Fibroblast of skin of right quadriceps (primary cell): ENCODE measurements around the gene BNIP2.

Experiments
- DNase-seq: peaks from one replicate; pipeline ENCODE4 v3.0.0-alpha.2; 2013

The BNIP2 gene

DNA sequence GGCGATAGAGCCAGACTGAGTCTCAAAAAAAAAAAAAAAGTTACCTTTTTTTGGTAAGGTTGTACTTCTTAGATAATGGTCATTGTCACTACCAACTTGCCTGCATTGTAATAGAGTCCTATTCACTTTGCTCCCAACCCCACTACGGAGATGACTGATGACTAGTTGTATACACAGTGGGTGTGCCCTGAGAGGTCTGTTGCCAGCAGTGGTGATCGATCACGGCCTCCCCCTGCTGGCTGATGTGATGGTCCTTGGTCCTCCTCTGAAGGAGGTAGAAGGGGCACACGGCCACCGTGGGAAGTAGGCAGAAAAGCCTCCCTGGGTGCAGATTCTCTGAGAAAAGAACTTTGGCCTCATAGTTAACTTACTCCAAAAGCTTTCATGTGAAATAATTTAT, 66.8 kb downstream of the BNIP2 start:
- DNase-seq, result peak; percentile 37

- DNase-seq, result no peak
Measured at GRCh38 chr15:59618406-59618805, 70.7 kb downstream of the BNIP2 start.

DNA sequence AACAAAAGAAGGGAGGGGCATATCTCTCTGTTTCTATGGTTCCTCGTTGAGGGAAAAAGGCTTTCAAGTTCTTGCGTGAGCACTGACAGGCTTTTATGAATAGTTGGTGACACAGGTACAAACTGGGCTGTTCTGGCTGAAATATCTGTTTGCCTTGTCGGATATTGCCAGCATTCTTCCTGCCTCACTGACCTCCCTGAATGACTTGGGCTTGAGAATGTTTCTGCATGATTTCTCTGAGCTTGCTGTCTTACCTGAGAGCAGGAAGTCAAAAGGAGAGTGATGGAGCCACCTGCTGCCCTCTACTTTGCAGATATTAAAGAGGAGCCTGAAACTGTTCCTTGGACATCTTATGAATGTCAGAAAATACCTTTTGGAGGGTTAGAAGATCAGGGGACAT, 72.7 kb downstream of the BNIP2 start:
- no peak for DNase-seq

DNA sequence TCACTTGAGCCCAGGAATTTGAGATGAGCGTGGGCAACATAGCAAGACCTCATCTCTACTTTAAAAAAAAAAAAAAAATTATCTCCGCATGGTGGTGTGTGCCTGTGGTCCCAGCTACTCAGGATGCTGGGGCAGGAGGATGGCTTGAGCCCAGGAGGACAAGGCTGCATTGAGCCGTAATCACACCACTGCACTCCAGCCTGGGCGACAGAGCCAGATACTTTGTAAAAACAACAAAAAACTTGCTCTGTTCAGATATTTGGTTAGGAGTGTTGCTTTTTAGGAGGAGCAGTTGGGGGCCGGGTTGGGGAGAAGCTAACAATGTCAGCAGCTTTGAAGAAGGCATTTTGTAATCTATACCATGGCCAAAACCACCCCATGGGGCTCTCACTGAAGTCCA, 73.5 kb downstream of the BNIP2 start:
- no peak for DNase-seq

DNA sequence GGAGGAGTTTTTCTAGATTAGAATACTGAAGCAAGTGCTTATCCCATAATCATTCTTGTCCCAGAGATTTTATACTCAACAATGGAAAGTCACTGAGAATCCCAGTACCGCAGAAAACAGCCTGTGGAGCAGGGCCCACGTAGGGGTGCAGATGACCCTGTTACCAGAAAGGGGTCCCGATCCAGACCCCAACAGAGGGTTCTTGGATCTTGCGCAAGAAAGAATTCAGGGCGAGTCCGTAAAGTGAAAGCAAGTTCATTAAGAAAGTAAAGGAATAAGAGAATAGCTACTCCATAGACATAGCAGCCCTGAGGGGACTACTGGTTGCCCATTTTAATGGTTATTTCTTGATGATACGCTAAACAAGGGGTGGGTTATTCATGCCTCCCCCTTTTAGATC, 75.0 kb downstream of the BNIP2 start:
- DNase-seq, result no peak

- DNase-seq, result no peak
Measured at GRCh38 chr15:59611276-59612260, 77.6 kb downstream of the BNIP2 start, which contains the start of gene GCNT3. Gene GCNT3, plus strand, starts transcription at chr15:59611783. Its CDS starts 6,456 bp downstream, at chr15:59618239.

GRCh38 chr15:59609730-59610712, 79.1 kb downstream of the BNIP2 start:
- no peak for DNase-seq
